HEK293T (cell line): ENCODE results near the gene PEX14.

ENCODE experiments used
- ARNT ChIP-seq: fragments of 450-650 bp; IDR thresholded peaks from 2 replicates; pipeline ENCODE4 v1.6.1; 2017; ENCODE audit warnings: mild to moderate bottlenecking
- BHLHE40 ChIP-seq: fragments of 450-650 bp; IDR thresholded peaks from 2 replicates; pipeline ENCODE4 v1.6.1; 2016; ENCODE audit warnings: mild to moderate bottlenecking, moderate library complexity, borderline replicate concordance
- FOXA1 ChIP-seq: fragments of 450-650 bp; IDR thresholded peaks from 2 replicates; pipeline ENCODE4 v1.6.1; 2016; ENCODE audit warnings: mild to moderate bottlenecking
- FOXM1 ChIP-seq: fragments of 450-650 bp; IDR thresholded peaks from 2 replicates; pipeline ENCODE4 v1.6.1; 2017; ENCODE audit warnings: mild to moderate bottlenecking, borderline replicate concordance
- LEF1 ChIP-seq: fragments of 450-650 bp; IDR thresholded peaks from 2 replicates; pipeline ENCODE4 v1.6.1; 2017; ENCODE audit warnings: mild to moderate bottlenecking, borderline replicate concordance
- NFRKB ChIP-seq: fragments of 450-650 bp; IDR thresholded peaks from 2 replicates; pipeline ENCODE4 v1.6.1; 2016; ENCODE audit warnings: mild to moderate bottlenecking, moderate library complexity
- SP1 ChIP-seq: fragments of 450-650 bp; IDR thresholded peaks from 2 replicates; pipeline ENCODE4 v1.6.1; 2017
- SUZ12 ChIP-seq: fragments of 450-650 bp; IDR thresholded peaks from 2 replicates; pipeline ENCODE4 v1.6.1; 2016; ENCODE audit warnings: mild to moderate bottlenecking

DNA sequence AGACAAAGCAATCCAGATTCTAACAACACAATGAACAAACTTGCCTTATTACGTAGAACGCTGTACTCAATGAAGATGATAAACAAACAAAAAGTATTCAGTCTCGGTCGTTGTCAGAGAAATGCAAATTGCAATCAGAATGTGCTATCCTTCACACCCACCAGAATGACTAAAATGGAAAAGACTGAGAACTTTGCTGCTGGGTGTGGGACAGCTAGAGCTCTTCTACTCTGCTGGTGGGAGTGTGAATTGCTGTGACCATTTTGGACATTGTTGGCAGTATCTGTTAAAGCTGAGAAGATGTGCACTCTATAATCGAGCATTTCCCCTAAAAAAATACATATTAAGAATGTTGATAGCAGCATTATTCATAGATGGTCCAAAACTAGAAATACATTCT is 111.4 kb downstream of the PEX14 start:
- no peak for TF ChIP-seq FOXM1
- no peak for TF ChIP-seq SP1
- no peak for TF ChIP-seq ARNT
- TF ChIP-seq FOXA1: no peak
- no peak for TF ChIP-seq SUZ12
- no peak for TF ChIP-seq LEF1
- no peak for TF ChIP-seq NFRKB
- TF ChIP-seq BHLHE40: no peak
